OCI-LY1 (cell line): ENCODE measurements around the gene ALG8.

ENCODE experiments used
- H2AFZ ChIP-seq: fragments of 200-600 bp; sonication (generic), shearing (Covaris generic); 2 replicates; pipeline ENCODE4 v1.6.0; 2014; ENCODE audit warnings: antibody characterized with exemption, mild to moderate bottlenecking, low read length
- H3F3A ChIP-seq: fragments of 200-600 bp; sonication (generic), shearing (Covaris generic); 2 replicates; pipeline ENCODE4 v1.6.0; 2014; ENCODE audit warnings: mild to moderate bottlenecking, antibody characterized with exemption, low read length, moderate library complexity; ENCODE audit not compliant: insufficient read depth
- H3K27ac ChIP-seq: fragments of 200-600 bp; sonication (generic); 2 replicates; pipeline ENCODE4 v1.5.1; 2014; ENCODE audit warnings: low read length, mixed run types, mild to moderate bottlenecking, low read depth; ENCODE audit not compliant: poor library complexity, severe bottlenecking
- H3K27me3 ChIP-seq: fragments of 200-600 bp; sonication (generic); 2 replicates; pipeline ENCODE4 v1.6.0; 2014; ENCODE audit warnings: antibody characterized with exemption, mild to moderate bottlenecking, low read length, moderate library complexity; ENCODE audit not compliant: insufficient read depth
- H3K36me3 ChIP-seq: fragments of 200-600 bp; sonication (generic); 2 replicates; pipeline ENCODE4 v1.6.1; 2014; ENCODE audit warnings: mild to moderate bottlenecking, antibody characterized with exemption, low read length, moderate library complexity, mixed read lengths; ENCODE audit not compliant: insufficient read depth
- H3K4me1 ChIP-seq: fragments of 200-600 bp; sonication (generic); 2 replicates; pipeline ENCODE4 v1.5.1; 2014; ENCODE audit warnings: mild to moderate bottlenecking, low read length, moderate library complexity; ENCODE audit not compliant: insufficient read depth, severe bottlenecking
- H3K4me2 ChIP-seq: fragments of 200-600 bp; sonication (generic), shearing (Covaris generic); 2 replicates; pipeline ENCODE4 v1.6.1; 2014; ENCODE audit warnings: low read length
- H3K4me3 ChIP-seq: fragments of 200-600 bp; sonication (generic); 2 replicates; pipeline ENCODE4 v1.5.1; 2014; ENCODE audit warnings: low read length, low read depth, mild to moderate bottlenecking, mixed read lengths; ENCODE audit not compliant: poor library complexity, severe bottlenecking
- H3K79me2 ChIP-seq: fragments of 200-600 bp; shearing (Covaris generic); 2 replicates; pipeline ENCODE4 v1.6.1; 2016; ENCODE audit warnings: mixed run types, low read length, mixed read lengths; ENCODE audit not compliant: insufficient read depth
- H3K9ac ChIP-seq: fragments of 200-600 bp; sonication (generic), shearing (Covaris generic); 2 replicates; pipeline ENCODE4 v1.6.1; 2014; ENCODE audit warnings: mild to moderate bottlenecking, low read length, mixed read lengths
- H3K9me2 ChIP-seq: fragments of 200-600 bp; sonication (generic), shearing (Covaris generic); 2 replicates; pipeline ENCODE4 v1.6.1; 2014; ENCODE audit warnings: low read depth, mild to moderate bottlenecking, low read length, mixed read lengths
- H3K9me3 ChIP-seq: fragments of 200-600 bp; shearing (Covaris generic); 2 replicates; pipeline ENCODE4 v1.6.1; 2014; ENCODE audit warnings: low read length, mixed read lengths
- H4K20me1 ChIP-seq: fragments of 200-600 bp; sonication (generic), shearing (Covaris generic); 2 replicates; pipeline ENCODE4 v1.6.0; 2016; ENCODE audit warnings: mild to moderate bottlenecking, low read length; ENCODE audit not compliant: insufficient read depth
- EZH2 ChIP-seq: fragments of 200-600 bp; sonication (generic), shearing (Covaris generic); IDR thresholded peaks from 2 replicates; pipeline ENCODE4 v1.8.0; 2017; ENCODE audit warnings: borderline replicate concordance, mixed run types, mild to moderate bottlenecking, antibody characterized with exemption, low read length, moderate library complexity, mixed read lengths
- TF ChIP-seq, protein P1 (sequence below): fragments of 200-600 bp; sonication (generic), shearing (Covaris generic); IDR thresholded peaks from 2 replicates; pipeline ENCODE4 v1.5.1; 2017; ENCODE audit warnings: mild to moderate bottlenecking, antibody characterized with exemption, low read length, moderate library complexity, mixed read lengths

ALG8 gene

DNA sequence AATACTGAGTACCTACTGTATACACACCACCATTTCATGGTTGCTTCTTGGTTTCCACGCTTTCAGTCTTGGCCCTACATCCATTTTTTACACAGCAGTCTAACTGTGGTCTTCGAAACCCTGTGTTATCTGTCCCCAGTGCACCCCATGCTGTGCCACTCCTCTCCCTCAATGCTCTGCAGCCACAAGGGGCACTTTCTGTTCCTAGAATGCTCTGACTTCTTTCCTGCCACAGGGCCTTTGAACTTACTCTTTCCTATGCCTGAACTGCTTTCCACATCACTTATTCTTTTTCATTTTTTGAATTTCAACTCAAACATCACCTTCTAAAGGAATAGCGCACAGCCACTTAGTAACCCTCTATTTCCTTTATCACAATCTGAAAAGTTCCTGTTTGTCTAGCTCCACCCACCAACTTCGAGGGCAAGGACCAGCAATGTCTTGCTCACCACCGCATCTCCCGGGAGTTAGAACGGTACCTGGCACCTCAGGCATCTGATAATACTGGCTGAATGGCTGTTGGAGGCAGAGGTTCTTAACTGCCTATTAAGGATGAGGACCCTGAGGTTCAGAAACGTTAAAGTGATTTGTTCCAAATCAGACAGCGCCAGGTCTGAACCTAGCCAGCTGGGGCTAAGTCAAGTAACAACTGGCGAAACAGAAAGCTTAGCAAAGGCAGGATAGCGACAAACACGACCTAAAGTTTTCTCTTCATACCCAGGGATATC is 568 bp downstream of the ALG8 start:
- Histone ChIP-seq H3K27me3 (no peaks in the 10 kb centered on the region), H2AFZ (0 out of 2 replicates have a peak overlapping the region, but pooled peaks have one; percentile 12), H3K36me3 (peaks cover 33% of the 10 kb centered on the region), H3K4me3 (peak overlapping the region; percentile 84), H4K20me1 (no peaks in the 10 kb centered on the region), H3K27ac (peak overlapping the region; percentile 67), H3K4me1 (peaks cover 25% of the 10 kb centered on the region), H3F3A (no peaks in the 10 kb centered on the region), H3K9me2 (no peaks in the 10 kb centered on the region), H3K79me2 (peaks cover 12% of the 10 kb centered on the region), H3K4me2 (peak overlapping the region; percentile 94), H3K9me3 (no peaks in the 10 kb centered on the region), H3K9ac (peak overlapping the region; percentile 92)
- no peak for TF ChIP-seq EZH2
- TF ChIP-seq, protein P1, sequence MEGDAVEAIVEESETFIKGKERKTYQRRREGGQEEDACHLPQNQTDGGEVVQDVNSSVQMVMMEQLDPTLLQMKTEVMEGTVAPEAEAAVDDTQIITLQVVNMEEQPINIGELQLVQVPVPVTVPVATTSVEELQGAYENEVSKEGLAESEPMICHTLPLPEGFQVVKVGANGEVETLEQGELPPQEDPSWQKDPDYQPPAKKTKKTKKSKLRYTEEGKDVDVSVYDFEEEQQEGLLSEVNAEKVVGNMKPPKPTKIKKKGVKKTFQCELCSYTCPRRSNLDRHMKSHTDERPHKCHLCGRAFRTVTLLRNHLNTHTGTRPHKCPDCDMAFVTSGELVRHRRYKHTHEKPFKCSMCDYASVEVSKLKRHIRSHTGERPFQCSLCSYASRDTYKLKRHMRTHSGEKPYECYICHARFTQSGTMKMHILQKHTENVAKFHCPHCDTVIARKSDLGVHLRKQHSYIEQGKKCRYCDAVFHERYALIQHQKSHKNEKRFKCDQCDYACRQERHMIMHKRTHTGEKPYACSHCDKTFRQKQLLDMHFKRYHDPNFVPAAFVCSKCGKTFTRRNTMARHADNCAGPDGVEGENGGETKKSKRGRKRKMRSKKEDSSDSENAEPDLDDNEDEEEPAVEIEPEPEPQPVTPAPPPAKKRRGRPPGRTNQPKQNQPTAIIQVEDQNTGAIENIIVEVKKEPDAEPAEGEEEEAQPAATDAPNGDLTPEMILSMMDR, result peak; percentile 23; the same call in 1 of the 2 replicates

DNA sequence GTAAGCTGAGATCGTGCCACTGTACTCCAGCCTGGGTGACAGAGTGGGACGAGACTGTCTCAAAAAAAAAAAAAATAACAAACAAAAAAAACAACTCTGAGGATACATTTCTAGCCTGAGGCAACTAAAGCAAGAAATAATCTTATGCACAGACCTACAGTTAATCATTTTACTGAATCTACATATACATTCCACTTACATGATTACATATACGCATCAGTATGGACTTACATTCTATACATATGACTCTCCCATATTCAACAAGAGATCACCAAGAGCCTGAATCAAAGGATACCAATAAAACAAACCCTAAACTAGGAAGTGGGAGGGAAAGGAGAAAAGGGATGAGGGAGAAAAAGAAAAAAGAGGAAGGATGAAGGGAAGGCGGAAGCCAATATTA is 1.1 kb downstream of the ALG8 start:
- Histone ChIP-seq H2AFZ (no peak overlapping the region), H3K9me2 (no peaks in the 10 kb centered on the region), H3K27me3 (no peaks in the 10 kb centered on the region), H3K36me3 (peaks cover 39% of the 10 kb centered on the region), H3K79me2 (peaks cover 12% of the 10 kb centered on the region), H3K4me1 (peaks cover 25% of the 10 kb centered on the region), H3K9me3 (no peaks in the 10 kb centered on the region), H3K4me2 (peak overlapping the region; percentile 94), H4K20me1 (no peaks in the 10 kb centered on the region), H3K4me3 (peak overlapping the region; percentile 84), H3F3A (no peaks in the 10 kb centered on the region), H3K9ac (no peak overlapping the region; the same call in 1 of the 2 replicates), H3K27ac (no peak overlapping the region)
- TF ChIP-seq EZH2, result no peak
- TF ChIP-seq, protein P1, result no peak

DNA sequence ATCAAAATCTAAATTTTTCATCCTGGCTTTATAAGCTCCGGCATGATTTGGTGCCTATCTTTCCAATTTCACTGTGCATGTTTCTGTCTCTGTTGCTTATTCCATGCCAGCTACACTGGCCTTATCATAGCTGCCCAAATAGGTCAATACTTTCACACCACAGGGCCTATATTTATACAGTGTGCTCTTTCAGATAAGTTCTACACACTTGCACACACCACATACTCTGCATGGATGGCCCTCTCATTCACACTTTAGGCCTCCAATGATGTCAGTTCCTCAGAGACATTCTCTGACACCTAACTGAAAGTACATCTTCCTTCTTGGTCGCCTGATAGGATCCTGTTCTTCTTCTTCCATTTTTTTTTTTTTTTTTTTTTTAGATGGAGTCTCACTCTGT is 7.0 kb downstream of the ALG8 start:
- Histone ChIP-seq H3K4me1 (no peaks in the 10 kb centered on the region), H3F3A (no peaks in the 10 kb centered on the region), H3K9me3 (no peaks in the 10 kb centered on the region), H4K20me1 (no peaks in the 10 kb centered on the region), H3K27me3 (no peaks in the 10 kb centered on the region), H3K4me2 (no peak overlapping the region), H3K4me3 (no peak overlapping the region), H3K79me2 (no peaks in the 10 kb centered on the region), H3K27ac (no peak overlapping the region), H2AFZ (no peak overlapping the region), H3K9me2 (no peaks in the 10 kb centered on the region), H3K9ac (no peak overlapping the region), H3K36me3 (peaks cover 36% of the 10 kb centered on the region)
- TF ChIP-seq, protein P1, result no peak
- no peak for TF ChIP-seq EZH2
